Measurements from ENCODE around the gene BAG3.
"Not testable (repeated sequence)": the region's sequence is repeated elsewhere in the genome, so short reads cannot be mapped to it uniquely, and the experiment has no call there.

BAG3 gene

DNA sequence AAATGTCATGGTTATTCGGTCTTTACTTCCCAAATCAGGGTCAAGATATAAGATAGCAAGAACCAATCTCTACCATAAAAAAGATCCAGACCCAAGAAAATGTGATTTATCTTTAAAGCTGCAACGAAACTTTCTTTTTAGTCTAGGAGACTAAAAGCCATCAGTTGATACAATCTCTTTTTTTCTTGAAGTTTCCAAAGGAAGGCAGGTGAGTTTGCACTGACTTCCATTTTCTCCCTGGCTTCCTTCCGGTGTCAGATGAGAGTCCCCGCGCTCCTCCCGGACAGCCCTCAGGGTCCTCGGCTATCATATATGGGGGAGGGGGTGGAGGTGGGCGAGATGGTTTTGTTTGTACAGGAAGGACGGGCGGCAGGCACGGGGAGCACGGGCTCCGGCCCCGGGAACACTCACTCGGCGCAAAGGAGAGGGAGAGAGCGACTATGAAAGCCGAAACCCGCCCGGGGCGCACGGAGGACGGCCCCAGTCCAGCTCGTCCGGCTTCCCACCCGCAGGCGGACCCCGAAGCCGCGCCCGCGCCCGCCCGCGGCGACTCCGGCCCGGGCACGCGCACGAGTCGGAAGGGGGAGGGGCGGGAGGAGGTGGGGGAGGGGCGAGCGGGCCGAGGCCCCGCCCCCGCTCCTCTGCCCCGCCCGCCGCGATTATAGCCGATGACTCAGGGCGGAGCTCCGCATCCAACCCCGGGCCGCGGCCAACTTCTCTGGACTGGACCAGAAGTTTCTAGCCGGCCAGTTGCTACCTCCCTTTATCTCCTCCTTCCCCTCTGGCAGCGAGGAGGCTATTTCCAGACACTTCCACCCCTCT lies at the start of gene BAG3:
TSS of gene BAG3 (plus strand) at position 689 of the 822 bp plus-strand sequence. CDS start 296 bp downstream, outside the sequence.
- DNase-seq, result peak; percentile 60

DNA sequence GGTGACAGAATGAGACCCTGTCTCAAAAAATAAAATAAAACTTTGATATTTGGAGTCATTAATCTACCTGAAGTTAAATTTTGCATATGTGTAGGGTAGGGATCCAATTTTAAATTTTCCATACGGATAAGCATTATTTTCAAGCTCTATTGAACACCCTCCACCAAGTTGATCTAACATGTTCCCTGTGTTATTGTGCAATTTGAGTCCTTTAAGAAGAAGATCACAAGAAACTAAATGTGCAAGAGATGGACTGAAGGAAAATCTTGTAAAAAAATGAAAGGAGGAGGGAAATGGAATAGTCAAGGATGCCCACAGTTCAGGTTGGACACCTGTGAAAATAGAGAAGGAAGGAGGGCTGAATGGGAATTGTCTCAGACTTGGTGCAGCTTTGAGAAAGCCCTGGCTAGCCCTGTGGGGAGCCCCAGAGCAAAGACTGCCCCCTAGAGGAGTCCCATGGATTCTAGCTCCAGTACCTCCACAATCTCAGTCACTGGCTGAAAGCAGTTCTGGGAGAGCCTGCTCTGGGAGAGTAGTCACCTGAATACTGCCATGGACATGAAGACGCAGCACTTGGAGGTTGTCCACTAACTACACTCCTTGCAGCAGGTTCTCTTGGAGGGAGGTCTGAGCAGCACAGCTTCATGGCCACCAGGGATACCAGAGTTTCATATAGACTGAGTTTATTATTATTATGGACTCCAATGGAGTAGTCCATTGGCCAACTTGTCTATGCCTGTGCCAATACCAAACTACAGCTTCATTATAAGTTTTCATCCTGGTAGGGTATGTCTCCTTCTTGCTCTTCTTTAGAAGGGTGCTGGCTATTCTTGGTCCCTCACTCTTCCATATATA lies 48.7 kb upstream of the BAG3 start:
- DNase-seq, result no peak

DNA sequence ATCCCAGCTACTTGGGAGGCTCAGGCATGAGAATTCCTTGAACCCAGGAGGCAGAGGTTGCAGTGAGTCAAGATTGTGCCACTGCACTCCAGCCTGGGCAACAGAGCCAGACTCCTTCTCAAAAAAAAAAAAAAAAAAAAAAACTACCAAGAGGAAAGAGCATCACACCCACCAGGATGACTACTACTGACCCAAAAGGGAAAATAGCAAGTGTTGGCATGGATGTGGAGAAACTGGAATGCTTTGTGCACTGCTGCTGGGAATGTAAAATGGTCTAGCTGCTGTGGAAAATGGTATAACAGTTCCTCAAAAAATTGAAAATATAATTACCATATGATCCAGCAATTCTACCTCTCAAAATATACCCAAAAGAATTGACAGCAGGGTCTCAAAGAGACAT lies 46.7 kb upstream of the BAG3 start:
- DNase-seq, result no peak

DNA sequence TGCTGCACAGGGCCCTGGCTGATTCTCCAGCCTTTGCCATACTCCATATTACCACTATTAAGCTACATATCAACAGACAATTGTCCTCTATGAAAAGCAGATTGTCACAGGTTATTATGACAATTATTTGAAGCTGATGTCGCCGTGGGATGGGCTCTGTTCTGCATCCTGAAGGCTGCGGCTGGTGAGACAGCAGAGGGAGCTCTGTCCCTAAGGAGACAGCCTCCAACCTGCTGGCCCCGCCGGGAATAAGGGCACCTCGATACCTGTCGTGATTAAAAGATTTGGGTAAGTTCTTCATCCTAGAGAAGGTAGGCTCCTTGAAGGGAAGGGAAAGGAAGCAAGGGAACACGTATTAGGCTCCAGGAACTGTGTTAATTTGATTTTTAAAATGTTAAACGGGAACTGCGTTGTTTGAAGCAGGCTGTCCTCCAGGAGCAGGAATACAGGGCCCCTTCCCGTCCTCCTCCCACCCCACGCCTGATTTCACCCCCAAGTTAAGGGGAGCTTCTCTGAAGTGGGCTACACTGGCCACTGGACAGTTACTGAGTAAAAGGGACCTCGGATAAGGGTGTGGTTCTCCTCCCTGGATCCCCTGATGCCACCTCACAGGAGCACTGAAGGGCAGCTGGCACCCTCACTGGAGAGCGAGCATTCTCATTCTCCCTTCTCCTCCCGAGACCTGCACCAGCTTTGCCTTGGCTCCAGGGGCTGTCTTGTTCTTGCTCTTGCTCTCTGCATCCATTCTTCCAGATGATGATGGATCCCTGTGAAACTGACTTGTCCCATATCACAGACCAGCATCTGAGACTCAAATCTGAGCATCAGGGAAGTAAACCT lies 42.6 kb upstream of the BAG3 start:
- peak; percentile 1 for DNase-seq

DNA sequence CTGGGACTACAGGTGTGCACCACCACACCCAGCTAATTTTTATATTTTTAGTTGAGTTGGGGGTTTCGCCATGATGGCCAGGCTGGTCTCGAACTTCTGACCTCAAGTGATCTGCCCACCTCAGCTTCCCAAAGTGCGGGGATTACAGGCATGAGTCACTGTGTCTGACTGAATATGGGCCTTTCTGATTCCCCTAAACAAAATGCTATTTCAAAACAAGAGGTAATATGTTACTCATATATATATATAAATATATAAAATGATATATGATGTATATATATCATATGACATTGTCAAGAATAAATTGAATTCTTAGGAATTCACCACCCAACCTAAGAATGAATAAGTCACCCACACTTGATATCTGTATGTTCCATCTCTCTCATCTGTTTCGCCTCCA lies 41.7 kb upstream of the BAG3 start:
- no peak for DNase-seq

DNA sequence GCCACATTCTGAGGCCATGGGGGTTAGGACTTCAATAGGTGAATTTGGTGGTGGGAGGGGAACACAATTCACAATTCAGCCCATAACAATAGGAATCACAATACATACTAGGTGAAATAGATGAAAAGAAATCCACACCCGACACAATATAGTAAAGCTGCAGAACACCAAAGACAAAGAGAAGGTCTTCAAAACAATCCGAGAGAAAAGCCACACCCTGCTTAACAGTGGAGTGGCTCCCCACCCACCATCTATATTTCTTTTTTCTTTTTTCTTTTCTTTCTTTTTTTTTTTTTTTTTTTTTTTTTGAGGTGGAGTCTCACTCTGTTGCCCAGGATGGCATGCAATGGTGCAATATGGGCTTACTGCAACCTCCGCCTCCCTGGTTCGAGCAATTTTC lies 39.7 kb upstream of the BAG3 start:
- DNase-seq, result no peak

DNA sequence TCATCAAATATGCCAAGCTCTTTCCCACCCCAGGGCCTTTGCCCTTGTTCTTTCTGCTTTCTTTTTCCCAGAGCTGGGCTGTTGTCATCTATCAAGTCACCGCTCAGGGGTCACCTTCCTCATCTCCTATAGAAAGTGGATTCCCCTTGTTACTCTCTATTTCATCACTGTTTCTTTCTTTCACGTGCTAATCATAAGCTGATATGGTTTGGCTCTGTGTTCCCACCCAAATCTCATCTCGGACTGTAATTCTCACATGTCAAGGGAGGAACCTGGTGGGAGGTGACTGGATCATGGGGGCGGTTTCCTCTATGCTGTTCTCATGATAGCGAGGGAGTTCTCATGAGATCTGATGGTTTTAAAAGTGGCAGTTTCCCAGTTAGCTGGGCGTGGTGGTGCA lies 37.4 kb upstream of the BAG3 start:
- DNase-seq, result no peak

DNA sequence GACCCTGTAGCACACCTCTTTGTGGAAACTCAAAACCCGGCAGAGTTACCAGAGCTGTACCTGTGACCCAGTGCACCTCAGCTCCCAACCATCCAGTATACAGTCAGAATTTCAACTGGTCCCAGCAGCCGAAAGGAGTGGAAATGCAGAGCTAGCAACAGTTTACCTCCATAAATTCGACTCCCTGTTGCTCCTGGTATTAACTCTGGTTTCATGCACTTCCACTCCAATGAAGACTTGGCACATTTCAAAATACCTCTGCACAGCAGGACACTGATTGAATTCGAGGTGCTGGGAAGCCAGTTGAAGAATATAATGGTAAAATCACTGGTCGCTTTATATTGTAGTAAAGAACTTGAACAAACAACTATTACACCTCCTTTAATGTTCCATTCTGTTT lies 36.5 kb upstream of the BAG3 start:
- DNase-seq, result no peak

DNA sequence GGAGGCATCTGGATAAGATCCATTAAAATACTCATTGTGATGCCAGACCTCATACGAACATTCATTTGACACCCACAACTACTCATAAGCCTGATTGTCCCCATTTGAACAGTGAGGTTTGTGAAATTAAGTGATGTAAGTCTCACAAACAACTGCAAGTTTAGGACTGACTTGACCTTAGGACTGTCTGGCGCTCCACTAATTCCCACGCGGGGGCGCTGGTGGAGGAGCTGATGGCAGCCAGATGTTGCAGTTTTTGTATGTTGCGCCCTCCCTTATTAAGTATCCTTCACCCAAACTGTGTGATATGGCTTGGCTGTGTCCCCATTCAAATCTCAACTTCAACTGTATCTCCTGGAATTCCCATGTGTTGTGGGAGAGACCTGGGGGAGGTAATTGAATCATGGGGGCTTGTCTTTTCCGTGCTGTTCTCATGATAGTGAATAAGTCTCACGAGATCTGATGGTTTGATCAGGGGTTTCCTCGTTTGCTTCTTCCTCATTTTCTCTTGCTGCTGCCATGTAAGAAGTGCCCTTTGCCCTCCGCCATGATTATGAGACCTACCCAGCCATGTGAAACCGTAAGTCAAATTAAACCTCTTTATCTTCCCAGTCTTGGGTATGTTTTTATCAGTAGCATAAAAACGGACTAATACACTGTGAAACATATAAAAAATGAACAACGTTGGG lies 34.2 kb upstream of the BAG3 start:
- DNase-seq, result no peak

DNA sequence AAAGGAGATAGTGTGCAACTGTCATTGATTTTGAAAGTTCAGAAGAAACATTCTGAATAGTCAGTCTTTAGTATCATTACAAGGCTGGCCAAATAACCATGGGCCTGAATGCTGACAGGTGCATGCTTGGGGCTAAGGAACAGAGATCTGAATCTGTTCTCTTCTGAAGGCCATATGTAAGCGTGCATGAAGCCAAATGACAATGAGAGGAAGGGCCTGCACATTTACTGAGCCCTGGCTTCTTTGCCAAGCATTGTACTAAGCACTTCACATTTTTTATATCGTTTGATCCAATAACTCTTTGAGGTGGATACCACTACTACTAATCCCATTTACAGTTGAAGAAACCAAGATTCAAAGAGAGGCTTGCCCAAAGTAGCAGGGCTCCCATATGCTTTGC lies 32.0 kb upstream of the BAG3 start:
- DNase-seq, result no peak

DNA sequence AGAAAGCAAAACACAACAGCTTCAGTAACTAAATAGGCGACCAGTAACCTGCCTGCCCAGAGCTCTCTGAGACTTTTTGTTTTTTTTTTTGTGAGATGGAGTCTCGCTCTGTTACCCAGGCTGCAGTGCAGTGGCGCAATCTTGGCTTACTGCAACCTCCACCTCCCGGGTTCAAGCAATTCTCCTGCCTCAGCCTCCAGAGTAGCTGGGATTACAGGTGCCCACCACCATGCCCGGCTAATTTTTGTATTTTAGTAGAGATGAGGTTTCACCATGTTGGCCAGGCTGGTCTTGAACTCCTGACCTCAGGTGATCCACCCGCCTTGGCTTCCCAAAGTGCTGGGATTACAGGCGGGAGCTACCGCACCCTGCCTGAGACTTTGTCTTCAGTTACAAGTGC lies 31.4 kb upstream of the BAG3 start:
- not testable (repeated sequence) for DNase-seq

DNA sequence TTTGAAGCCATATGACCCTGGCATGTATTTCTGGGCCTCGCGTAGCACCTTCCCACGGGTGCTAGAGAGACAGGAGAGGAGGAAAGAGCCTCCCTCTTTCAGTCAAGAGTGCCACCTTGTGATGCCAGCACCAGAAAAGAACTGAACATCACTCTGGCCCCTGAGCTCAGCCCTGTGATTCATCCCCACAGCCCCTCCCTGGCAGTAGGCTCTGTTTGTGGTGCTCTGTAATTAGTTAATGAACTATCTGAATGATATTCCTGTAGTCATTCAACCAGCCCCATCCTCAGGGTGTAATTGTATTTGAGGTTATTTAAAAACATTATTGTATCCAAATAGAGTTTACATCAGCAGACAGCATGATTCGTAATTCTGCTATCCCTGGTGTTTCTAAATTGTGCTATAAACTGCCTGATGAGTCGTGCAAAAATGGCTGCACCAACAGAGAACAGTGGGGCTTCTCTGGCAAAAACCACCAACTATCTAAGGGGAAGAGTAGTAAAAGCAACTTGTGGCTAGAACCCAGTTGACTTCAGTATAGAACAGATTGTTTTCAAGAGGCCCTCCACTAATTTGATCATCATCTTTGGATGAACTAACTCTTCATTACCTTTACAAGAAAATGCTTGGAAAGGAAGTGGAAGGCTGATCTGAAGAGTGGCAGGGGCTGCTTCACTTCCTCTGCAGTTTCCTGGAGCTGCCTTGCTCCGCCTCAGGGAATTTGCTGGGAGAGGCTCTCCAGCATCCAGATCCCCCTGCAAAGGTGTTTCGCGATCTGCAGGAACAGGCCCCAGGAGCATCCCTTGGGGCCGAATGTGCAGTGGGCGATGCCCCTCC lies 30.7 kb upstream of the BAG3 start:
- no peak for DNase-seq

DNA sequence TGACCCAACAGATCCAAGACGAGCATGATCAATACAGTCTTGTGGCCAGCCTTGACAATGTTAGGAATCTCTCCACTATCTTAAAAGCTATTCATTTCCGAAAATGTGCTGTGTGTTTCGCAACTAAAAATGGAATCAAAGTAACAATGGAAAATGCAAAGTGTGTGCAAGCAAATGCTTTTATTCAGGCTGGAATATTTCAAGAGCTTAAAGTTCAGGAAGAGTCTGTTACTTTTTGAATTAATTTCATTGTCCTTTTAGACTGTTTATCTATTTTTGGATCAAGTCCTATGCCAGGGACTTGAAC lies 30.1 kb upstream of the BAG3 start:
- no peak for DNase-seq

DNA sequence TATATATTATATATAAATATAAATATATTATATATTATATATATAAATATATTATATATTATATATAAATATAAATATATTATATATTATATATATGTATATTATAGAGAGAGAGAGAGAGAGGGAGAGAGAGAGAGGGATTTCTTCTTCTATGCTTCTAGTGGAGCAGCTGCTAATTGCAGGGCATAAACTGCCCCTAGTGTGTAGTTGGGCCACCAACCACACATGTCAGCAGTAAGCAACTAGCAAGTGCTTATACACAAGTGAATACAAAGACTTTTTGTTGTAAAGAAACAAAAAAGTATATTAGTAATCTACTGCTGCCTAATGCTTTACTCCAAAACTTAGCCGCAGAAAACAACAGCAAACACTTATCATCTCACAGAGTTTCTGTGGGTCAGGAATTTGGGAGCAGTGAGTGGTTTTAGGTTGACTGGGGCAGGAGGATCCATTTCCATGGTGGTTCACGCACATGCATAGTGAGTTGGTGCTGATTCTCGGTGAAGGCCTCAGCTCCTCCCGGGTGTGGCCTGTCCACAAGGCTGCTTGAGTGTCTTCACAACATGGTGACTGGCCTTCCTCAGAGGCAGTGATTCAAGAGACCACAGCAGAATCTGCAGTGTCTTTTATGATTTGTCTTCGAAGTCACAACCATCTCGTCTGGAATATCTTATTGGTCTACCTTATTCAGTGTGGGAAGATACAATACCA lies 25.5 kb upstream of the BAG3 start:
- DNase-seq, result no peak

DNA sequence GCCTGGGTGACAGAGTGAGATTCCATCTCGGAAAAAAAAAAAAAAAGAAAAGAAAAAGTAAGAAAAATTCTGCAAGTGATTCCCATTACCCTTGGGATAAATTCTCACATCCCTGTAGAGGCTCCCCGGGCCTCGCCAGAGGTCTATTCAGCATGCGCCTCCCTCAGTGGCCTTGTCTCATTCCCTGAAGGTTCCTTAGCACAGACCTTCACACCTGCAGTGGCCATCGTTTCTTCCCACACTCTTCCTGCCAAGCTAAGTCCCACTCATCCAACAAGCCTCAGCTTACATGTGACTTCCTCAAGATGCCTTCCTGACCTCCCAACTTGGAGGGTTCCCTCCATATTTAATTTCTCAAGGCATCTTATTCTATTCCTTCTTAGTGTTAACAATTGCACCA lies 20.9 kb upstream of the BAG3 start:
- DNase-seq, result no peak

DNA sequence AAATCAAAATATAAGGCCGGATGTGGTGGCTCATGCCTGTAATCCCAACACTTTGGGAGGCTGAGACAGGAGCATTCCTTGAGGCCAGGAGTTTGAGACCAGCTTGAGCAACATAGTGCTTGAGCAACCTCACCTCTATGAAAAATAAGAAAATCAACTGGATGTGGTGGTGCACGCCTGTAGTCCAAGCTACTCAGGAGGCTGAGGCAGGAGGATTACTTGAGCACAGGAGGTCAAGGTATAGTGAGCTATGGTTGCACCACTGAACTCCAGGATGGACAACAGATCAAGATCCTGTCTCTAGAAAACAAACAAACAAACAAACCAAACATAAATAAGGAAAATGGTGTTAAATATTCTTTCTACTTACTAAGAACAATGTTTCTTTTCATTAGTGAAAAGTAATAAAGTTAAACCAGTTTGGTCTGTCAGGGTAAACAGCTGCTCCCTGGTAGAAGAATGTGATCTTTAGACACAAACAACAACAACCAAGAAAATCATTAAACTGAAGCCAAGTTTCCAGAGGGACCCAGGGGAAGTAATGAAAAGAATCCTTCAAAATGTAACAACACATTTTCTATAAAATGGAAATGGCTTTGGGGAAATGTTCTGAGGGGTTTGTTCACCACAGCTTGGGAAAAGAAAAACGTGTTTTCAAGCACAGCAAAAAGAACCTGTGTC lies 17.5 kb upstream of the BAG3 start:
- no peak for DNase-seq

DNA sequence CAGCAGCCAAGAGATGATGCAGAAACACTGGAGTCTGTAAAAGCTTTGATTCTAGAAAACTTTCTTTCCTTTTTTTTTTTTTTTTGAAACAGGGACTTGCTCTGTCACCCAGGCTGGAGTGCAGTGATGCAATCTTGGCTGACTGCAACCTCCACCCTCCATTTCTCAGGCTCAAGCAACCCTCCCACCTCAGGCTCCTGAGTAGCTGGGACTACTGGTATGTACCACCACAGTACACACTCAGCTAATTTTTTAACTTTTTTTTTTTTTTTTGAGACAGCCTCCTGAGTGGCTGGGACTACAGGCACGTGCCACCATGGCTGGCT lies 17.0 kb upstream of the BAG3 start:
- DNase-seq, result no peak

DNA sequence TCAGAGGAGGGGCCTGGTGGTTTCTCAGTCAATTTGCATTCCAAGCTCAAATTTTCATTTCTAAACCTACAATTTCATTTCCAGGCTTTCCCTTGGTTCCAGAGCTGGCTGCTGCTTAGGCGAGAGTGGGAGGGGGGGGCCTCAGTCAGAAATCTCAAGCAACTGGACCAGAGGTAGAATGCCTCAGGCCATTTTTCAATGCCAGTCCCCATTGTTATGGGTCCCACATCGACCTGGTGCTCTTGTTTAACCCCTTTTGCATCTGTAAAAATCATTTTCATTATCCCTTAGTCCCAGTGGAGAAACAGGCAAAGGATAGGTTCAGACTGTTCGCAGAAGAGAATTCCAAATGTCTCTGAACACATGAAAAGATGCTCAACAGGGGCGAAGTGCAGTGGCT lies 13.5 kb upstream of the BAG3 start:
- DNase-seq, result no peak

DNA sequence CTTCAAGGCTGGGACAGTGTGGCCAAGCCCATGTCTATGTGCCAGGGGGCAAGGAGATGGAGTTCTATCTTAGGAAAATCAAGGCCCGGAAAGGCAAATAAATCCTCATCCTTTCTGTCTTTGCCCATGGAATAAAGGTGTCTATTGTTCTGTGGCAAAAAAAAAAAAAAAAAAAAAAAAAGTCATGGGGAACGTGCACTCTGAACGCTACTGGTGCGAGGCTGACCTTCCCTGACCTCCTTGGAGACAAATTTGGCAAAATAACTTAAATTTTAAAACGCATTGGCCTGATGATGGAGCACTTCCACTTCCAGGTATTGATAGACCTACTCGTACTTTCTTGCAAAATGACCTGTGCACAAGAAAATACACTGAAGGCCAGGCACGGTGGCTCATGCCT lies 12.2 kb upstream of the BAG3 start:
- DNase-seq, result no peak

DNA sequence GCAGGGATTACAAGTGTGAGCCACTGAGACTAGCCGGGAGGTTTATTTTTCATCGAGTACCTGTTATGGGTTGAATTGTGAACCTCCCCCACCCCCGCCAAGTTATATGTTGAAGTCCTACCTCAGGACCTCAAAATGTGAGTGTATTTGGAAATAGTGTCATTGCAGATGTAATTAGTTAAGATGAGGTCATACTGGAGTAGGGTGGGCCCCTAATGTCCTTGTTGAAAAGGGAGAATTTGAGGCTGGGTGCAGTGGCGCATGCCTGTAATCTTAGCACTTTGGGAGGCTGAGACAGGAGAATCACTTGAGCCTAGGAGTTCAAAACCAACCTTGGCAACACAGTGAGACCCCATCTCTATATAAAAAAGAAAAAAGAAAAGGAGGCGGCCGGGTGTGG lies 10.8 kb upstream of the BAG3 start:
- no peak for DNase-seq
